GM12878 (cell line): ENCODE measurements around the gene SLC25A48. TPM values are rescaled to one million over a fixed set of nuclear protein-coding genes. Genes with fewer than 3 reads are reported as not detected.
A peak's percentile ranks its signal among the peaks of the same experiment; 100 is the strongest.

Experiments used
- CHD1 ChIP-seq: IDR thresholded peaks from 2 replicates; pipeline ENCODE4 v1.6.1; 2012; ENCODE audit warnings: low read depth, low read length, improper control_type of control experiment
- CTCF ChIP-seq, 3 experiments: IDR thresholded peaks in 2 of 3; conservative IDR thresholded peaks in 1 of 3; 2 replicates each; pipeline ENCODE4 v1.5.1; 2011; ENCODE audit warnings: low read depth in 3 of 3, low read length in 3 of 3, mild to moderate bottlenecking in 3 of 3, control low read depth in 2 of 3, moderate library complexity in 2 of 3, inconsistent platforms in 1 of 3, mixed read lengths in 1 of 3; ENCODE audit not compliant: control insufficient read depth in 2 of 3, insufficient read depth in 1 of 3; ENCODE audit errors: extremely low read depth in 1 of 3
- E2F4 ChIP-seq: IDR thresholded peaks from 2 replicates; pipeline ENCODE4 v1.6.1; 2012; ENCODE audit warnings: low read depth, low read length, improper control_type of control experiment
- EGR1 ChIP-seq, 2 experiments: IDR thresholded peaks; 1 replicate in 1 of 2; 2 replicates in 1 of 2; pipeline ENCODE4 v1.6.1; 2011 to 2012; ENCODE audit warnings: low read depth in 2 of 2, low read length in 2 of 2, borderline replicate concordance in 1 of 2, mild to moderate bottlenecking in 1 of 2, moderate library complexity in 1 of 2
- IRF4 ChIP-seq: IDR thresholded peaks from 2 replicates; pipeline ENCODE4 v1.6.1; 2011; ENCODE audit warnings: low read depth, low read length
- KAT2A ChIP-seq: conservative IDR thresholded peaks from 2 replicates; pipeline ENCODE4 v1.6.1; 2011; ENCODE audit warnings: low read depth, low read length; ENCODE audit not compliant: control insufficient read depth
- LARP7 ChIP-seq: fragments of 450-650 bp; IDR thresholded peaks from 2 replicates; pipeline ENCODE4 v1.6.1; 2017; ENCODE audit warnings: mild to moderate bottlenecking
- MXI1 ChIP-seq: fragments of 150-350 bp; IDR thresholded peaks from 2 replicates; pipeline ENCODE4 v1.6.1; 2011; ENCODE audit warnings: low read depth, mild to moderate bottlenecking, inconsistent platforms, low read length, improper control_type of control experiment
- MYB ChIP-seq: fragments of 150-350 bp; IDR thresholded peaks from 2 replicates; pipeline ENCODE4 v1.6.1; 2014; ENCODE audit warnings: mild to moderate bottlenecking, low read depth, low read length, borderline replicate concordance
- NFYA ChIP-seq: IDR thresholded peaks from 2 replicates; pipeline ENCODE4 v1.6.1; 2011; ENCODE audit warnings: low read depth, mild to moderate bottlenecking, low read length, improper control_type of control experiment, borderline replicate concordance
- NRF1 ChIP-seq: conservative IDR thresholded peaks from 2 replicates; pipeline ENCODE4 v1.6.1; 2011; ENCODE audit warnings: mild to moderate bottlenecking, low read depth, low read length, improper control_type of control experiment
- PBX3 ChIP-seq: IDR thresholded peaks from 2 replicates; pipeline ENCODE4 v1.6.1; 2011; ENCODE audit warnings: mild to moderate bottlenecking, low read depth, low read length, moderate library complexity; ENCODE audit not compliant: insufficient replicate concordance
- SMARCA5 ChIP-seq: fragments of 450-650 bp; IDR thresholded peaks from 2 replicates; pipeline ENCODE4 v1.6.1; 2017; ENCODE audit warnings: mild to moderate bottlenecking
- SMC3 ChIP-seq: IDR thresholded peaks from 2 replicates; pipeline ENCODE4 v1.6.1; 2011; ENCODE audit warnings: low read length, improper control_type of control experiment, borderline replicate concordance
- SREBF1 ChIP-seq: IDR thresholded peaks from 2 replicates; pipeline ENCODE4 v1.6.1; 2012; ENCODE audit warnings: mild to moderate bottlenecking, low read length
- polyA plus RNA-seq, 11 experiments: library from polyadenylated mRNA; depleted of rRNA in 4 of 11; unstranded in 6 of 11; stranded (reverse) in 5 of 11; fragments of >200 nt; fragmentation: Nextera tagmentation in 4 of 11; fragmentation: Illumina TruSeq in 1 of 11; extraction: Ambion mirVana in 4 of 11; extraction: Trizol in 1 of 11; gene quantifications; 1 replicate in 1 of 11; 2 replicates in 10 of 11; pipeline versions ENCODE4 v1.2.1 to v1.2.3, GENCODE V29; 2011 to 2016; ENCODE audit warnings: inconsistent platforms in 2 of 11, missing spikeins in 2 of 11, low read depth in 1 of 11
- total RNA-seq, 4 experiments: library from RNA; depleted of rRNA in 3 of 4; stranded (reverse); fragments of >200 nt in 3 of 4; fragmentation: Illumina TruSeq in 1 of 4; extraction: Trizol in 1 of 4; gene quantifications; 2 replicates each; pipeline versions ENCODE4 v1.2.1 to v1.2.3, GENCODE V29; 2013 to 2021
- TF ChIP-seq, protein P1 (sequence below): fragments of 450-650 bp; IDR thresholded peaks from 2 replicates; pipeline ENCODE4 v1.6.1; 2018; ENCODE audit warnings: mild to moderate bottlenecking, low read depth, moderate library complexity; ENCODE audit not compliant: partially characterized antibody
- TF ChIP-seq, protein P2 (sequence below): IDR thresholded peaks from 2 replicates; pipeline ENCODE4 v1.6.1; 2011; ENCODE audit warnings: low read depth, mild to moderate bottlenecking, low read length, moderate library complexity, borderline replicate concordance; ENCODE audit errors: extremely low read depth
- TF ChIP-seq, protein P3 (sequence below): IDR thresholded peaks from 2 replicates; pipeline ENCODE4 v1.6.1; 2011; ENCODE audit warnings: borderline replicate concordance, low read depth, mild to moderate bottlenecking, moderate library complexity, low read length; ENCODE audit not compliant: insufficient read depth, poor library complexity, severe bottlenecking

The SLC25A48 gene
- total and polyA plus RNA-seq, 10 of the 15 experiments (the other 5 are each of a cell fraction or from before 2014, with no cell fraction given) = 0.06 TPM; not detected in 9

- TF ChIP-seq, protein P1, sequence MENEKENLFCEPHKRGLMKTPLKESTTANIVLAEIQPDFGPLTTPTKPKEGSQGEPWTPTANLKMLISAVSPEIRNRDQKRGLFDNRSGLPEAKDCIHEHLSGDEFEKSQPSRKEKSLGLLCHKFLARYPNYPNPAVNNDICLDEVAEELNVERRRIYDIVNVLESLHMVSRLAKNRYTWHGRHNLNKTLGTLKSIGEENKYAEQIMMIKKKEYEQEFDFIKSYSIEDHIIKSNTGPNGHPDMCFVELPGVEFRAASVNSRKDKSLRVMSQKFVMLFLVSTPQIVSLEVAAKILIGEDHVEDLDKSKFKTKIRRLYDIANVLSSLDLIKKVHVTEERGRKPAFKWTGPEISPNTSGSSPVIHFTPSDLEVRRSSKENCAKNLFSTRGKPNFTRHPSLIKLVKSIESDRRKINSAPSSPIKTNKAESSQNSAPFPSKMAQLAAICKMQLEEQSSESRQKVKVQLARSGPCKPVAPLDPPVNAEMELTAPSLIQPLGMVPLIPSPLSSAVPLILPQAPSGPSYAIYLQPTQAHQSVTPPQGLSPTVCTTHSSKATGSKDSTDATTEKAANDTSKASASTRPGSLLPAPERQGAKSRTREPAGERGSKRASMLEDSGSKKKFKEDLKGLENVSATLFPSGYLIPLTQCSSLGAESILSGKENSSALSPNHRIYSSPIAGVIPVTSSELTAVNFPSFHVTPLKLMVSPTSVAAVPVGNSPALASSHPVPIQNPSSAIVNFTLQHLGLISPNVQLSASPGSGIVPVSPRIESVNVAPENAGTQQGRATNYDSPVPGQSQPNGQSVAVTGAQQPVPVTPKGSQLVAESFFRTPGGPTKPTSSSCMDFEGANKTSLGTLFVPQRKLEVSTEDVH = no peak
- TF ChIP-seq CTCF (IDR thresholded peaks at IDR 0.05 in 2 of 3, conservative IDR thresholded peaks at IDR 0.05 in 1 of 3; ENCODE audit: control insufficient read depth in 2 of 3, extremely low read depth in 1 of 3, insufficient read depth in 1 of 3, low read depth in 3 of 3, low read length in 3 of 3) = peak; percentile 72 to 78 (median 74)
- TF ChIP-seq SREBF1 = no peak
- TF ChIP-seq CHD1 = no peak
- peak; percentile 68; the same call in 1 of the 2 replicates for TF ChIP-seq SMC3
- TF ChIP-seq MXI1 = no peak
- TF ChIP-seq E2F4 = no peak
- TF ChIP-seq NRF1 = no peak
- TF ChIP-seq LARP7 = no peak
- TF ChIP-seq, protein P2, sequence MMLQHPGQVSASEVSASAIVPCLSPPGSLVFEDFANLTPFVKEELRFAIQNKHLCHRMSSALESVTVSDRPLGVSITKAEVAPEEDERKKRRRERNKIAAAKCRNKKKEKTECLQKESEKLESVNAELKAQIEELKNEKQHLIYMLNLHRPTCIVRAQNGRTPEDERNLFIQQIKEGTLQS = no peak
- no peak for TF ChIP-seq IRF4
- no peak for TF ChIP-seq PBX3
- no peak for TF ChIP-seq NFYA
- TF ChIP-seq SMARCA5 = no peak
- TF ChIP-seq, protein P3, sequence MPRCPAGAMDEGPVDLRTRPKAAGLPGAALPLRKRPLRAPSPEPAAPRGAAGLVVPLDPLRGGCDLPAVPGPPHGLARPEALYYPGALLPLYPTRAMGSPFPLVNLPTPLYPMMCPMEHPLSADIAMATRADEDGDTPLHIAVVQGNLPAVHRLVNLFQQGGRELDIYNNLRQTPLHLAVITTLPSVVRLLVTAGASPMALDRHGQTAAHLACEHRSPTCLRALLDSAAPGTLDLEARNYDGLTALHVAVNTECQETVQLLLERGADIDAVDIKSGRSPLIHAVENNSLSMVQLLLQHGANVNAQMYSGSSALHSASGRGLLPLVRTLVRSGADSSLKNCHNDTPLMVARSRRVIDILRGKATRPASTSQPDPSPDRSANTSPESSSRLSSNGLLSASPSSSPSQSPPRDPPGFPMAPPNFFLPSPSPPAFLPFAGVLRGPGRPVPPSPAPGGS = no peak
- no peak for TF ChIP-seq EGR1 (IDR thresholded peaks at IDR 0.05; ENCODE audit: borderline replicate concordance in 1 of 2, low read depth in 2 of 2, low read length in 2 of 2)
- TF ChIP-seq KAT2A = no peak
- TF ChIP-seq MYB = no peak
These were observed 53.0 kb downstream of the SLC25A48 start (continued) for GRCh38 chr5:135887447-135887864.
